Middle frontal gyrus (tissue), 1 donor: ENCODE measurements around the gene ZNF609.
"Not testable (repeated sequence)": the region's sequence is repeated elsewhere in the genome, so short reads cannot be mapped to it uniquely, and the experiment has no call there.

Source experiments
- DNase-seq: peaks from one replicate; pipeline ENCODE4 v3.0.0-alpha.2; 2015; ENCODE audit warnings: low spot score; ENCODE audit errors: extremely low spot score

Gene ZNF609

GRCh38 chr15:64583983-64584382, 123.6 kb downstream of the ZNF609 start:
- DNase-seq, result no peak

DNA sequence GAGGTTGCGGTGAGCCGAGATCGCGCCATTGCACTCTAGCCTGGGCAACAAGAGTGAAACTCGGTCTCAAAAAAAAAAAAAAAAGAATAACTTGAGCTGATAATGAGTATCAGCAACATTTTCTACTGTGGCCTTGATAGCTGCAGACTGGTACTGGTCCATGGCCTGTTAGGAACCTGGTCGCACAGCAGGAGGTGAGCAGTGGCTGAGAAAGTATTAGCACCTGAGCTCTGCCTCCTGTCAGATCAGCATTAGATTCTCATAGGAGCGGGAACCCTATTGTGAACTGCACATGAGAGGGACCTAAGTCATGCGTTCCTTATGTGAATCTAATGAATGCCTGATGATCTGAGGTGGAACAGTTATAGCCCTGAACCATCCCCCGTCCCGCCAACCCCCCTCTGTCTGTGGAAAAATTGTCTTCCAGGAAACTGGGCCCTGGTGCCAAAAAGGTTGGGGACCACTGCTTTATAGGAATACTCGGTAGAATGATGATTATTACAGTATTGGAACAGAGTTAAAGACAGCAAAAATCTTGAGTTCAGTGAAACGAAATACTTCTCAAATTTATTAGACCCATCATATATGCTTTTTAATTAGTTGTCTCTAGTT, 126.0 kb downstream of the ZNF609 start:
- DNase-seq, result no peak

- DNase-seq, result no peak
Observed at GRCh38 chr15:64586984-64587383, 126.6 kb downstream of the ZNF609 start.

DNA sequence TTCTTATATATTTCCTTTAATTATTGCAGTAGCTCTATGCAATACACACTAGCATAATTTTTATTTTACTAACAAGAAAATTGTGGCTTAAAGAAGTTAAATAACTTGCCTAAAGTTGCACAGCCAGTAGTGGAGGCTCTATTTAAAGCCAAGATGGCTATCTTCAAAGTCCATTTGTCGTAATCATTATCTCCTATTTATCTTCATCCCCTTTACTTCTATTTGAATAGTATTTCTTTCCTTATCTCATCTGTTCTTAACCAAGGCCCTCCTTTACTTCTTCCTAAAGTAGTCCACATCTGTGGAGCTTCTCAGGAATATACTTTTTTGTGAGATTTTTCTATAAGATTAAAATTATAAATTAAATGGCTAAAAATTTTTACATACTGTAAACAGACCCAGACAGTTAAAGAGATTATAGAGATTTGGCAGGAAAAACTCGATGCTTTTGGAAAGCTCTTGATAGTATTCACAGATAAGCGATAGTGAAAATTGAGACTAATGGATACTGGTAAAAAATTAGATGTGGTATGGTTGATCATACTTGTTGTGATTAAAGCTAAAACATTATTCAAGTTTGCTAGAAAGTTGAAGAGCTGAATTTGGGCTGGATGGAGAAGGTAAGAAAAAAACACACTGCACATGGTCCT, 129.2 kb downstream of the ZNF609 start:
- DNase-seq, result no peak

DNA sequence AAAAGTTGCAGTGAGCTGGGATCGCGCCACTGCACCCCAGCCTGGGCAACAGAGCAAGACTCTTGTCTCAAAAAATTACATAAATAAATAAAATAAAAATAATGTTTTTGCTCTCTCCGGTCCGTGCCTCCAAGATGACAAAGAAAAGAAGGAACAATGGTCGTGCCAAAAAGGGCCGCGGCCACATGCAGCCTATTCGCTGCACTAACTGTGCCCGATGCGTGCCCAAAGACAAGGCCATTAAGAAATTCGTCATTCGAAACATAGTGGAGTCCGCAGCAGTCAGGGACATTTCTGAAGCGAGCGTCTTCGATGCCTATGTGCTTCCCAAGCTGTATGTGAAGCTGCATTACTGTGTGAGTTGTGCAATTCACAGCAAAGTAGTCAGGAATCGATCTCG, 132.5 kb downstream of the ZNF609 start:
- not testable (repeated sequence) for DNase-seq

DNA sequence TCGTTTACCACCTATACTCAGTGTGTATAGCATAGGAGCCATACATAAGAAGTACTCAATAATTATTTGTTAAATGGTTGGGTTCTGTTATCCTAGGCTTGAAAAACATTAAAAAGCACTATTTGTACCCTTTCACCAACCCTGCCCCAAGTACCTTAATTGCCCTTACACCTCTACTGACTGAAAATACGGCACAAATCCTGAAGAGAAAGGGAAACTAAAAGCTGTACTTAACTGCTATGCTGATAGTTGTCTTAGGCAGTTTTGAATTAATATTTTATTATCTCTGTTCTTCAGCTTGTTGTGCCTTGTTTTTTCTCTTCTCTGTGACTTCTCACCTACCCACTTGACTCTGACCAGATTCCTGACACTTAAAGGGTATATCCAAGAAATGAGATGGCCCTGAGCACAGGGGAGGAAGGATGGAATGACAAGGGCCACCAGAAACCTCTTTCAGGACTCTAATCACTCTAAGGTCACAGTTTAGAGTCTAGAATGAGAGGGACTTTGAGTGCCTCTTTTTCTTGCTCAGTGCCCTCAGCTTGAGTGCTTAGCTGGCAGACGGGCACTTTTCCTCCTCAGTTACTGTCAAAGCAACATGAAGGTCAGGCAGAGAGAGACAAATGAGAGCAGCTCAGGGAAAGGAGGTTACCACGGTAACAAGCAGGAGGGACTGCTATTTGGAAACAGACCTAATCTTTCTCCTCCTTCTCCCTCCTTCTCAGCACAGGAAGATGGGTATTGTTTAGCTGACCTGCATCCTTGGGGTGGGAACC, 136.5 kb downstream of the ZNF609 start:
- DNase-seq, result no peak

DNA sequence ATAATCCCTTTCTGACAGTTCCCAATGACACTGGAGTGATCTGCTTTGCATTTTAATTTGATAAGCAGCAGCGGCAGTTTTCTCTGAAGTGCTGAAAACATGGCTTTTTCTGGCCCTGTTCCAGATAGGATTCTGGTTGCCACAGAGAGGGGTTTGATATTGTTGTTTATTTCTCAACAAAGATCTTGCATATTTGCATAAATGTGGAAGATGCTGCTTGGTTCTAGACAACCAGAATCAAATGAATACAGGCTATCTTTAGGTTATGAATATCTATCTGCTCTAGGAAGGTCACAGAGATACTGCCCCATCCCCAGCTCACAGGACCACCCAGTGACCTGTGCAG, 137.1 kb downstream of the ZNF609 start:
- no peak for DNase-seq

DNA sequence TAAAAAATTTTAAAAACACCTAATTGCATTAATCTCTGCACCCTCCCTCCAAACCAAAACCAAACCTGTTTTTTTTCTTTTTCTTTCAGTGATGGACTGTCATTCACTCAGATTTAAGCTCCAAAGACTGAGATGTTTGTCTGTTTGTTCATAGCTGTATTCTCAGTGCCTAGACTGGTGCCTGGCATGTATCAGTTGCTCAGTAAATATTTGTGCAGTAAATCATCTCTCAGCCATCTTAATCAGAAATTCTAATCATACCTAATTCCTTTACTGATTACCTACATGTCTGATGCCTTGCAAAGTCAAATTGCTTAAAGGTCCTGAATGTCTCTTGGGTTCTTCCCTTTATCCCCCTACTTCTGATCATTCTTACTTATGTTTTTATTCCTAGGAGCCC, 138.8 kb downstream of the ZNF609 start:
- DNase-seq, result no peak

DNA sequence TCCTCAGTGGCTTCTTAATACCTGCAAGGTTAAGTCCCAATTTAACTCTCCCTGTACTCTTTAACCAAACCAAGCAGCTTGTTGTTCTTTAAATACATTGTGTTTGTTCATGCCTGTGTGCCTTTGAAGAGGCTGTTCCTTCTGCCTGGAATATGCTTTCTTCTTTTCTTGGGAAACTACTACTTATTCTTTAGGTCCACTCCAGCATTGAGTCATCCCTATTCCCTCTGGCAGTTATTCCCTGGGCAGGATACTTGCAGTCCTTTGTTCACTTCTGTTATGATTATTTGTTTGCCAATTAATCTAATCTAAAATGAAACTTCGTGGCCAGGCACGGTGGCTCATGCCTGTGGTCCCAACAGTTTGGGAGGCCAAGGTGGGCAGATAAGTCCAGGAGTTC, 139.3 kb downstream of the ZNF609 start:
- no peak for DNase-seq

DNA sequence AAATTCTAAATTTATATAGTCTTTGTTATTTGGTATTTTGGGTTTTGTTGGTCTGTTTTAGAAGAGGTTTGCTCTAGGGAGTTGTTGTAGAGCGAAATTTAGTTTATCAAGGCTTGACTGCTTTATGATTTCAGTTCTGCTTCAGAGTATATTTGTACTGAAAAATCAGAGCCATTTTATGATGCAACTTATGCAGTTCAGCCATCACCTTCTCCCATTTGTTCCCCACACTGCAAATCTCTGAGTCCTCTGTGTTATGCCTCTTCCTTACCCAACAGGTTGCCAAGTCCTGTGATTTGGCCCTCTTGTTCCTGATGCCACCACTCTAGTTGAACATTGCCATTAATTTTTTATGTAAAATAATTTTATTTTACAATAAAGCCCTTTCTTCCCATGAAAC, 140.4 kb downstream of the ZNF609 start:
- DNase-seq, result no peak

DNA sequence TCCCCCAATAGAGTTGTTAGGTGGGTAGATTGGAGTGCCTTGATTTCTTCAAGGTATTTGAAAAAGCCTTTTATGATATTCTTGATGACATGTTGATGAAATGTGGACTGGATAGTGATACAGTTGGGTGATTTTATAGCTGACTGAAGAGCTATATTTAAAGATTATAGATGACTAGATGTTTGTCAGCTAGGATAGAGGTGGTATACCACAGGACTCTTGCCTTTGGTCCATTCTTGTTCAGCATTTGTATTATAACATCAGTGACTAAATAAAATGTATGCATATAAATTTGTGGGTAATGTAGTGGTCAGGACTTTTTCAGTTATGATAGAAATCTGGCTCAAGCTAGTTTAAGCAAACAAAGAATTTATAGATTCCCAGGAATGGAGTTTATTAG, 143.9 kb downstream of the ZNF609 start:
- no peak for DNase-seq

- DNase-seq, result not testable (repeated sequence)
Observed at GRCh38 chr15:64607416-64607815, 147.0 kb downstream of the ZNF609 start.

GRCh38 chr15:64610257-64610919, 150.0 kb downstream of the ZNF609 start:
- no peak for DNase-seq

DNA sequence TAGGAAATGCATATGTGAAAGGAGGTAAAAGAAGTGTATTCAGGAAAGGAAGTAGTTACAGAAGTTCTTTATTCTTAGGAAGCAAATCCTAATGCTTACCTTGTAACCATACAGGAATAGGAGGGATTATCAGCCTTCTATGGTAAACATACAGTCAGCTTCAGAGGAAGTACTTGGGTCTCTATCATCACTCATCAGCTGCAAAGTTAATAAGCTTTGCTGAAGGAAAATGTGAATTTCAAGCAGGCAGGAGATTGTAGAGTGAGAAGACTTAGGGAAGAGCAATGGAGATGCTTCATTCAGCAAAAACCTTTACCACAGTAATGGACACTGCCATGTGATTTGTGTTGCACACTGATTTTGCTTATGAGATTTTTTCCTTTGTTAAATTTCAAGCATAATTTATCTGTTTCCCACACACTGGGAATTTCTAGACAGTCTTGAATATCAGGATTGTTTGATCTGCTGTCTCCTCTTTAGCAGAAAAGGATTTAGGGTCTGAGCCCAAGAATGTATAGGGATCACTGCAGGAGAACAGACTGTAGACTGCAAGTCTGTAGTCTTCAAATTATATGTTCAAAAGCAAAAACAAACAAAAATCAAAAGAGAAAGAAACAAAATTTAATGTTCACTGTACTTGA, 150.8 kb downstream of the ZNF609 start:
- no peak for DNase-seq

GRCh38 chr15:64614519-64614918, 154.1 kb downstream of the ZNF609 start:
- no peak for DNase-seq

GRCh38 chr15:64617727-64618126, 157.3 kb downstream of the ZNF609 start:
- DNase-seq, result no peak

DNA sequence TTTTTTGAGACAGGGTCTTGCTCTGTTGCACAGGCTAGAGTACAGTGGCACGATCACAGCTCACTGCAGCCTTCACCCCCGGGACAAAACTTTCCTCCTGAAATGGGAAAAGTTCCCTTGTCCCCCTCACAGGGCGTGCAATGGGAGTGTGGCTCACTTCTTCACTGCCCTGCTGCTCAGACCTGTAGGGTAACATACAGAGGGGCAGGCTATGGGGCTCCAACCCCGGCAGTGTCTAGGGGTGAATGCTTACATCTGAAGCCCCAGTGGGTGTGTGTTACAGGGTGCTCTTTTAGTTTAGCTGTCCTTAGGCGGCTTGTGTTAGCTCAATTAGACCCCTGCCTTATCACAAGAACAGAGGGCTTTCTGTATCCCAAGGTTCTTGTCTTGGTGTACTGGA, 157.8 kb downstream of the ZNF609 start:
- DNase-seq, result no peak

GRCh38 chr15:64618540-64618939, 158.2 kb downstream of the ZNF609 start:
- DNase-seq, result no peak

- DNase-seq, result no peak
Observed at GRCh38 chr15:64619880-64620839, 159.8 kb downstream of the ZNF609 start.

- no peak for DNase-seq
Observed at GRCh38 chr15:64621056-64621455, 160.7 kb downstream of the ZNF609 start.
